GM19099 (cell line): Measurements from ENCODE around the gene PRR16.

Experiments
- POLR2A ChIP-seq: IDR thresholded peaks from 3 replicates; pipeline ENCODE4 v1.6.1; 2011; ENCODE audit warnings: low read depth; ENCODE audit not compliant: insufficient read length; ENCODE audit errors: extremely low read depth

PRR16 gene

GRCh38 chr5:120684749-120685415 is 220.8 kb downstream of the PRR16 start:
- TF ChIP-seq POLR2A = no peak

DNA sequence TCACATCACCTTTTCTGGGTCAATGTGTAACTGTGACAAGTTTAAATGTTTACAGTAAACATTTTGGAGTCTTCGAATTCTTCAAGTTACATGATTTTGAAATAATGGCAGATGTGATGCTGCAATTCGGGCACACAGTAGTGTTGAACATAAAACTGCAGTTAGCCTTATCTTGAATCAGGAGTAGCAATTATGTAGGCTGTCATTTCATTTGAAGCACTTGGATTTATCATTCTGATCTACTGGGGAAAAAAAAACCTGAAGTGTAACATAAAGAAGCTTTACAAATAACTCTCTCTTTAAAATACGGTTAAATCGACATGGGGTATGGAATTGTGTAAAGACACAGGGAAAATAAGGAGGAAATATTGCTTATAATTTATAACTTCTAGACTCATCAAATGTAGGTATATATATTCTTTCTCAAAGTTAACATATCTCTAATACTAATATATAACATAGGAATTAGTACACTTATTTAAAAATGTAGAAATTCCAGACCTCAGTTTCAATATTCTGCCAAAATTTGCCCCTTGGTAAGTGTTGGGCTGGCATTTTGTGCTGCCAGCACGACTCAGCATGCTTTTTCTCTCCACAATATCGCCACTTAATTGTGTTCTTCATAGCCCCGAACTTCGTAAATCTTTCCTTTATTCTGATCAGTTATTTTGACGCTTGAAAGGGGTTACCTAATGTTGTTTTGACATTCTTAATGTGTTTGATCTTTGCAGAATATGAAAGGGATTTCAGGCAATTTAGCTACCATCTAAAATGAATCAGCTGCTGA is 226.7 kb downstream of the PRR16 start:
- no peak for TF ChIP-seq POLR2A

DNA sequence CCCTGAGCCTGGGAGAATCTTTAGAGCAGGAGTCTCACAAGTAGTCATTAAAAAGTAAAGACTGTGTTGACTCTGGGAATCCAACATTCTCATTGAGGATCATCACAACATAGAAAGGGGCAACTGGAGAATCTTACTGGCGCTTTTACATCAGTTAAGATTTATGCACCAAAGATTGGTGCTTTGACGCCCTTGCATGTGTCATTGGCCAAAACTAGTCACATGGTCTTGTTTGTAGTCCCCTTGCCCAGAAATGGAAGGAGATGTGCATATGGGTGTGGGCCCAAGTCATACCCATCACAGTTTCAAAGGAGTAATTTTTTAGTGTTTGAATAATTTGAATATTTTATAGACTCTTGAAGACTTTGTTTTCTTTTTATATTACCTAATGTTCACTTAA is 228.2 kb downstream of the PRR16 start:
- no peak for TF ChIP-seq POLR2A

- no peak for TF ChIP-seq POLR2A
Measured at GRCh38 chr5:120695368-120695880, 231.3 kb downstream of the PRR16 start.

DNA sequence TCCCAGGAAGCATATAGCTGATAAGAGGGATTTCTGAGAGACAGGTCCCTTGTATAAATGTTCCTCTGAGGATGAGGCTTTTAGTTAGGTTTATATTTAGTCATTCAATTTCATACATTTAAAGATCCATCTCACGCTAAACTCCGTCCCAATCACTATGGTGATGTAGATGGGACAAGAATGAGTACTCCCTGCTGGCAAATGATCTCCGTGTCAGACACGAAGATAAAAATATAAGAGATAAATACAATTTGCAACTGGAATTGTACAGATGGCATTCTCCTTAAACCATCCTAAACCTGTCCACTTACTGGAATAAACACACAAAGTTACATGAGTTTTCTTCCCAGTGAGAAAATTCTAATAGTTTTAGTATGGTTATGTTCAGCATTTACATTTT is 233.0 kb downstream of the PRR16 start:
- TF ChIP-seq POLR2A = no peak

DNA sequence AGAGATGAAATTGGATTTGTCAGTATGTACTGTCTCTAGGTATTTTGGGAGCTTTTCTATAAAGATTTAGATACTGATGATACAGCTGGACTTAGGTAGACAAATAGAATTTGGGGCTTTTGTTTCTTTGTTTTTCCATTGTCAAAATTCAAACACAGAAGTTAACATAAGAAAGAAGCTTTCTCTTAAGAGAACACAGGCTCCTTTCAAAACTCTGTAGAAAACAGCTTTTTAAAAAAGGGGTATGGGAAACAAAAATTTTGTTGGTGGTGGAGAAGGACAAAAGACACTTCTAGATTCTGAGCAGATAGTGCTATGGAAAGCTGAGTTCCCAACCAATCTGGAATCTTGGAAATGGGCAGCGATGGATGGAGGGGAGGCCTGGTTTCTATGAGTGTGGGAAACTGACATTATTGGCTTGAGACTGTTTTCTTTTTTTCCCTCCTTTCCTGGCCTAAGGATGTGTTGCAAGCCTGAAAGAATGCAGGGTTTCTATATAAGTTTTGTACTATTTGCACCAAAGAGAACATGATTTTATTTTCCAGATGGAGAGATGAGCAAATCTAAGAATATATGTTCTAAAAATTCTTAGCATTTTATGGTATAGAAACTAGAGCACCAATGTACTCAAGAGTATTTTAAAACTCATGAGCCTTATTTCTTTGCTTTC is 240.0 kb downstream of the PRR16 start:
- TF ChIP-seq POLR2A = no peak

DNA sequence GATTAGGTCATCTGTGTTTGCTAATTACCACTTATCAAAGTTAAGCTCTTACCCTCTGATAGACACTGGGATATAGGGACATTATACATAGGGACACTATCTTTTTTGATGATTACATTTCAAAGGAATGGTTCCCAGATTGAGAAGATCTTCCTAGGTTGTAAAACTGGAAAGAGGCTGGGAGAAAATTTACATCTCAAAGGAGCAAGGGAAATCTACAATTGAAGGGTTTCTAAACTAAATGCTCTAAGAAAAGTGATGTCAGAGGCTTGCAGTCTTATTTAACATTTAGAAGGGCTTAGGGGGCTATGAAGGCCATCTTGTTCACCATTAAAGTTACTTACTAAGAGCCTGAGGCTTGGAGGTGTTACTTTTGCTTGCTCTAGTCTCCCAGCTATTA is 242.8 kb downstream of the PRR16 start:
- no peak for TF ChIP-seq POLR2A

DNA sequence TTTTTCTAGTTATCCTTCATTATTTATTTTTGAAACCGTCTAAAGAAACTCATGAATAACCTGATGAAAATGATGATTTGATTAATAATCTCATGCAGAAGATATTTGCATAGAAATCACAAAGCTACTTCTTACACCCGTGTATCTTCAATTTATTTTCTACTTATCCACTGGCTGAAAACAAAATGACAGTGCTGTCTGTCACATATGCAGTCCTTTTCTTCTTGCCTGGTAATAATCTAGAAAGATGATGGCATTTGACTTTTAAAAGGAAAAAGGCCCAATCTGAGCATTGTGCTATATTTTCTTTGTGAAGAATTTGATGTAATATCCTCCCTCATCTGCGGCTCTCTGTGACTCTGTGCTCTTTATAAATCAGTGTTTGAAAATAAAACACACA is 253.3 kb downstream of the PRR16 start:
- no peak for TF ChIP-seq POLR2A

GRCh38 chr5:120730214-120730613 is 266.1 kb downstream of the PRR16 start:
- TF ChIP-seq POLR2A = no peak

DNA sequence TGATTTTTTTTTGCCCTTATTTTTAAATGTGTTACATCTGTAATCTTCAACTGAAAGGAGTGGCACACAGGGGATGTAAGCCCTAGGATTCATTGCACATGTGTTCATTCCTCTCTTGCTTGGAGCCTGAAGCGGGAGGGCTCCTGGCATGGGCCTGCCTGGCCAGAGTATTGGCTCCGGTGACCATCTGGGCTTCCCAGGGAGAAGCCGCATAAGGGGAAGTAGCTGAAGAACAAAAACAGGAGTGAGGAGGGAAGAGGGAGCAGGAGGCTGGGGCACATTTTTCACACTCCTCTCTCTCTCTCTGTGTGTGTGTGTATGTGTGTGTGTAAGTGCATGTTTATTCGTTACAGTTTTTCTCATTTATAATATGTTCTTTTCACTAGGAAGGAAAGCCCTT is 269.9 kb downstream of the PRR16 start:
- TF ChIP-seq POLR2A = no peak

DNA sequence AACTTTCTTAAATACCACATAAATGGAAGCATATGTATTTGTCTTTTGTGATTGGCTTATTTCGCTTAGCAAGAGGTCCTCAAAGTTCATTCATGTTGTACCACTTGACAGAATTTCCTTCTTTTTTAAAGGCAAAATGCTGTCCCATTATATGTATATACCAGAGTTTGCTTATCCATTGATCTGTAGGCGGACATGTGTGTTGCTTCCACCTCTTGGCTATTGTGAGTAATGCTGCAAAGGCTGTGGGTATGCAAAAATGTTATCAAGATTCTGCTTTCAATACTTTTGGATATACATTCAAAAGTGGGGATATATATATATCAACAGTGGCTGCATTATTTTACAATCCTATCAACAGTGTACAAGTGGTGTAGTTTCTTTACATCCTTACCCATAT is 271.0 kb downstream of the PRR16 start:
- TF ChIP-seq POLR2A = no peak
